ENCODE data around the gene EBP.
A peak's percentile ranks its signal among the peaks of the same experiment; 100 is the strongest.

Gene EBP

DNA sequence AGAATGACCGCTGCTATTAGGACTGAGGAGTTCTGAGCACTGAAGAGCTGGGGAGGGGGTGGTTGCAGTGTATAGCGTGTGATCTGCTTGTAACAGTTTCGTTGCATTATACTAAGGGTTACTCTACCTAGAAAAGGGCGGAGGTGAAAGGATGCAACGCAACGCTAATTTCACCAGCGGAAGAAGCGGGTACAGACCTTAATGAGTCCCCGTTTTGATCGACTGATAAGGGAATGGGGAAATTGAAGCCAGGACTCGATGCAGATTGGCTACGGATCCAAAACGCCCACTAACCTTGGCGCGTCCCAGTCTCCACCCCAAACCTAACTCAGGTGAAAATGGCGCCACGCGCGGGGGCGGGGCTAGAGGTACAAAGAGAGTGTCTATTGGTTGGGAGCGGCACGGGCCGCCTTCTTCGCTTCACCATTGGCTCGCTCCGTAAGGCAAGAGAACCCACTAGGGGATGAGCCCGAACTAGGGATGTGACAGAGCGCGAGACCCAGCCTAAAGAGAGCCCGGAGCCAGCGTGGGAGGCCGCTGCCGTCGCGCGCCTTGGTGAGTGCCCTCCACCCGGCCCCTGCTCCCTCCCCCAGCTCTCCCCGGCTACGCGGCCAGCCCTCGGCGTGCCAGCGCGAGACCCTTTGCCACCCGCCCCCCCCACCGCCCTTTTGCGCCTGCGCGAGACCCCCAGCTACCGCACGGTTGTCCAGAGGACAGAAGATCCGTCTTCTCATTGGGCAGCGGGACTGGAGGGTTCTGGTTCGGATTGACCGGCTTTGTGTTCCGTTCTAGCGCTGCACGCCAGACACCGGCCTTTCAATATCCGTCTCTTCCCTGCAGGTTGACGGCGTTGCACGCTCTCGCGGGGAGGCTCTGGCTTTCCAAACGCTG lies at the start of gene EBP:
EBP (plus strand) TSS at position 456 of the 891 bp plus-strand sequence. CDS start 1,964 bp downstream, outside the sequence.
- H3K9ac ChIP-seq (ENCODE audit: insufficient read length, low read depth): peak within 1 kb of the TSS; percentile 95
- no peak for TF ChIP-seq ZNF274 (IDR thresholded peaks at IDR 0.05; ENCODE audit: low read depth, low read length)
- TF ChIP-seq YY1 (IDR thresholded peaks at IDR 0.05; ENCODE audit: insufficient read depth, insufficient read length): peak; percentile 18
- no peaks in the 10 kb centered on the region for H3K9me3 ChIP-seq (ENCODE audit: insufficient read depth, low read length)
- peaks cover 26% of the 10 kb centered on the region for H3K36me3 ChIP-seq (ENCODE audit: insufficient read depth, insufficient read length, low read length)
- peak; percentile 86 for DNase-seq (ENCODE audit: low read depth, low spot score)
- no peaks in the 10 kb centered on the region for H3K27me3 ChIP-seq (ENCODE audit: insufficient read depth, insufficient read length)
- H3K4me1 ChIP-seq (ENCODE audit: insufficient read depth, insufficient read length): peaks cover 4% of the 10 kb centered on the region
- H3K4me3 ChIP-seq (ENCODE audit: insufficient read length, low read depth): peak within 1 kb of the TSS; percentile 89

DNA sequence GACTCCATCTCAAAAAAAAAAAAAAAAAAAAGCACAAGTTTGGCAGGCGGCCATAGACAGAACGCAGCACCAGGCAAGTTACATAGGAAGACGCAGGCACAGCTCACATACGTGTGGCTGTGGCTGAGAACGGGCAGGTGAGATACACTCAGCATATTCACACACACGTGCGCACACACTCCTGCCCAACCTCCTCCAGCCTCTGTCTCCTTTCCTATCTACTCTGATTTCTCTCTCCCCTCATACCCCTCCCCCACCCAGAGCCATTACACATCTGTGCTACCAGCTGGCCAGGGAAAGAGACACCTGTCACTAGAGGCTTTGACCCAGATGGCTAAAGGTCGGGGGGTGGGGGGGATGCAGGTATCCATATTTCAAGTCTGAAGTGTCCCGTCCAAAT lies 49.4 kb upstream of the EBP start:
- peaks cover 20% of the 10 kb centered on the region for H3K4me1 ChIP-seq (ENCODE audit: insufficient read depth, insufficient read length)
- peaks cover 4% of the 10 kb centered on the region for H3K36me3 ChIP-seq (ENCODE audit: insufficient read depth, insufficient read length, low read length)
- H3K9me3 ChIP-seq (ENCODE audit: insufficient read depth, low read length): no peaks in the 10 kb centered on the region
- H3K4me3 ChIP-seq (ENCODE audit: insufficient read length, low read depth): no peak overlapping the region
- TF ChIP-seq ZNF274 (IDR thresholded peaks at IDR 0.05; ENCODE audit: low read depth, low read length) (no peak), YY1 (IDR thresholded peaks at IDR 0.05; ENCODE audit: insufficient read depth, insufficient read length) (no peak), SUZ12 (IDR thresholded peaks at IDR 0.05; ENCODE audit: extremely low read depth, insufficient read depth, insufficient read length) (no peak)
- H3K27me3 ChIP-seq (ENCODE audit: insufficient read depth, insufficient read length): no peaks in the 10 kb centered on the region
- DNase-seq (ENCODE audit: low read depth, low spot score): no peak
- H3K9ac ChIP-seq (ENCODE audit: insufficient read length, low read depth): no peak overlapping the region

DNA sequence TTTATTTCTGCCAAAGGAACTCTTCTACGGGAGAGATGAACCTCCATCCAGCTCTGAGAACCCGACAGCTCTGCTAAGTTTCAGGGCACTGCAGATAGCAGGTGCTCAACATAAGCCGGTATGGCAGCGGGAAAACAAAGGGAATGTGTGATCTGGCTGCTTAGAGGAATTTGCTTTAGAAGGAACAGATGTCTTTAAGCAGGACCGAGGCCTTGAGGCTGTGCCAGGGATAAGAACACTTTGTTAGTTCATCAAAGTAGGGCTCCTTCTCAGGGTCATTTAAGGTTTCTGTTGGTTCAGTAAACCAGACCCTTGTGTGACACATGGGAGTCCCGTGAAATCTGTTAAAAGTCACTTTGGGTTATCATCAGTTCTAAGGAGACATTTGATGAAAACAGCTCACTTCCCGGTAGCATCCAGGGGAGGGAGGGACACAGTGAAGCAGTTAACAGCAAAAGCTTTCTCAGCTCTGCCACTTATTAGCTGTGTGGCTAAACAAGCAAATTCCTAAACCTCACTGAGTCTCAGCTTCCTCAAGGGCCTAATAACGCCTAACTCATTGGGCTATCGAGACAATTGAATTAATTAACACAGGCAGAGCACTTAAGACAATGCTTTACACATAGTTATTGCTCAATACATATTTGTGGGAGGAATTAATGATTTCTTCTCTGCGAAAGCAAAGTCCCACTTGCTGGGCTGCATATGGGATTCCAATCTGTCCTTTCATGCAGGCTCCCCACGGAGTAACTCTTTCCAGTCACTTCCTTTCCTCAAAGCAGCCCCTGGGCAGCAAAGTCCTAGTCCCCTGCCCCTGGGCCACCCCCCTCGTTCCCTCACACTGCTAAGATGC lies 48.5 kb upstream of the EBP start:
- H3K4me3 ChIP-seq (ENCODE audit: insufficient read length, low read depth): no peak overlapping the region

DNA sequence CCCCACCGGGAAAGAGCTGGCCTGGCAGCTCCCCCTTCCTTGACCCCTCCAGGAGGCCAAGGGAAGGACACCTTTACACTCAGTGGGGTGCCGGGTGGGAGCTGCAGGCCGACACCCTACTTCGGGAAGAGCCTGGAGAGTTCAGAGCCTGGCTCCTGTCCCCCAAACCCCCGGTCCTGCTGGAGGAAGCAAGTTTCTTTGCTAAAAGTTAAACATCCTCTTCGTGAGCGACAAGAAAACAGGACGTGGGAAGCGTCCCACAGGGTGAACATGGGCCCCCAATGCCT lies 48.0 kb upstream of the EBP start:
- H3K9ac ChIP-seq (ENCODE audit: insufficient read length, low read depth): peak overlapping the region; percentile 63

More for the DNA sequence above, 48.5 kb upstream of the EBP start:
- no peaks in the 10 kb centered on the region for H3K9me3 ChIP-seq (ENCODE audit: insufficient read depth, low read length)
- no peak for DNase-seq (ENCODE audit: low read depth, low spot score)
- H3K9ac ChIP-seq (ENCODE audit: insufficient read length, low read depth): peak overlapping the region; percentile 63
- TF ChIP-seq SUZ12 (IDR thresholded peaks at IDR 0.05; ENCODE audit: extremely low read depth, insufficient read depth, insufficient read length) (no peak), YY1 (IDR thresholded peaks at IDR 0.05; ENCODE audit: insufficient read depth, insufficient read length) (no peak), ZNF274 (IDR thresholded peaks at IDR 0.05; ENCODE audit: low read depth, low read length) (no peak)
- H3K36me3 ChIP-seq (ENCODE audit: insufficient read depth, insufficient read length, low read length): peaks cover 6% of the 10 kb centered on the region
- peaks cover 15% of the 10 kb centered on the region for H3K4me1 ChIP-seq (ENCODE audit: insufficient read depth, insufficient read length)
- H3K27me3 ChIP-seq (ENCODE audit: insufficient read depth, insufficient read length): no peaks in the 10 kb centered on the region

DNA sequence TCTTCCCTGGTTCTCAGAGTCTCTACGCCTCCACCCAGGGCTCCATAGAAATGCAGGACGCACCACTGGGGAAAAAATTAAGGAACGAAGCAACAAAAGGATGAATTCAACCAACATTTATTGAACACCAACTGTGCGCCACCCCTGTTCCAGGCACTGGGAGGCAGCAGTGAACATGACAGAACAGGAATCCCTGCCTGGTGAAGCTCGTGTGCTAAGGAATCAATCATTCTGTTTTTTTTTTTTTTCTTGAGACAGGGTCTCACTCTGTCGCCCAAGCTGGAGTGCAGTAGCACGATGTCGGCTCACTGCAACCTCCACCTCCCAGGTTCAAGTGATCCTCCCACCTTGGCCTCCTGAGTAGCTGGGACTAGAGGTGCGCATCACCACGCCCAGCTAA lies 47.5 kb upstream of the EBP start:
- peaks cover 17% of the 10 kb centered on the region for H3K36me3 ChIP-seq (ENCODE audit: insufficient read depth, insufficient read length, low read length)
- peaks cover 15% of the 10 kb centered on the region for H3K4me1 ChIP-seq (ENCODE audit: insufficient read depth, insufficient read length)
- H3K9ac ChIP-seq (ENCODE audit: insufficient read length, low read depth): peak overlapping the region; percentile 63
- TF ChIP-seq ZNF274 (IDR thresholded peaks at IDR 0.05; ENCODE audit: low read depth, low read length): no peak
- TF ChIP-seq YY1 (IDR thresholded peaks at IDR 0.05; ENCODE audit: insufficient read depth, insufficient read length): no peak
- no peak for TF ChIP-seq SUZ12 (IDR thresholded peaks at IDR 0.05; ENCODE audit: extremely low read depth, insufficient read depth, insufficient read length)
- H3K9me3 ChIP-seq (ENCODE audit: insufficient read depth, low read length): no peaks in the 10 kb centered on the region
- H3K4me3 ChIP-seq (ENCODE audit: insufficient read length, low read depth): no peak overlapping the region
- no peak for DNase-seq (ENCODE audit: low read depth, low spot score)
- H3K27me3 ChIP-seq (ENCODE audit: insufficient read depth, insufficient read length): no peaks in the 10 kb centered on the region

More for the DNA sequence above, 48.0 kb upstream of the EBP start:
- Histone ChIP-seq H3K36me3 (ENCODE audit: insufficient read depth, insufficient read length, low read length) (peaks cover 12% of the 10 kb centered on the region), H3K9me3 (ENCODE audit: insufficient read depth, low read length) (no peaks in the 10 kb centered on the region), H3K27me3 (ENCODE audit: insufficient read depth, insufficient read length) (no peaks in the 10 kb centered on the region), H3K4me1 (ENCODE audit: insufficient read depth, insufficient read length) (peaks cover 15% of the 10 kb centered on the region), H3K4me3 (ENCODE audit: insufficient read length, low read depth) (no peak overlapping the region)
- TF ChIP-seq YY1 (IDR thresholded peaks at IDR 0.05; ENCODE audit: insufficient read depth, insufficient read length): no peak
- no peak for DNase-seq (ENCODE audit: low read depth, low spot score)

DNA sequence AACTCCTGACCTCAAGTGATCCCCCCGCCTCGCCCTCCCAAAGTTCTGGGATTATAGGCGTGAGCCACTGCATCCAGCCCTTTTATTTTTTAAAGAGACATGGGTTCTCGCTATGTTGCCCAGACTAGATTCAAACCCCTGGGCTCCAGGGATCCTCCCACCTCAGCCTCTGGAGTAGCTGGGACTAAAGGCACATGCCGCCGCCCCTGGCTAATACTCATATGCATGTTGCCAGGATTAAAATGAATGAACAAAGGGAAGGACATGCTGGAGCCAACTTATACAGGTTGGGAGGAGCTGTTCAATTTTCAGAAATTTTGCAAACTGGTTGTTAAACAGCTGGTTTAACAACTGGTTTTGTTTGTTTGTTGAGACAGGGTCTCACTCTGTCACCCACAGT lies 47.0 kb upstream of the EBP start:
- peak overlapping the region; percentile 42 for H3K9ac ChIP-seq (ENCODE audit: insufficient read length, low read depth)
- DNase-seq (ENCODE audit: low read depth, low spot score): no peak
- no peak overlapping the region for H3K4me3 ChIP-seq (ENCODE audit: insufficient read length, low read depth)
- H3K9me3 ChIP-seq (ENCODE audit: insufficient read depth, low read length): no peaks in the 10 kb centered on the region
- H3K4me1 ChIP-seq (ENCODE audit: insufficient read depth, insufficient read length): peaks cover 15% of the 10 kb centered on the region
- H3K27me3 ChIP-seq (ENCODE audit: insufficient read depth, insufficient read length): no peaks in the 10 kb centered on the region
- TF ChIP-seq YY1 (IDR thresholded peaks at IDR 0.05; ENCODE audit: insufficient read depth, insufficient read length) (no peak), ZNF274 (IDR thresholded peaks at IDR 0.05; ENCODE audit: low read depth, low read length) (no peak), SUZ12 (IDR thresholded peaks at IDR 0.05; ENCODE audit: extremely low read depth, insufficient read depth, insufficient read length) (no peak)
- peaks cover 21% of the 10 kb centered on the region for H3K36me3 ChIP-seq (ENCODE audit: insufficient read depth, insufficient read length, low read length)

DNA sequence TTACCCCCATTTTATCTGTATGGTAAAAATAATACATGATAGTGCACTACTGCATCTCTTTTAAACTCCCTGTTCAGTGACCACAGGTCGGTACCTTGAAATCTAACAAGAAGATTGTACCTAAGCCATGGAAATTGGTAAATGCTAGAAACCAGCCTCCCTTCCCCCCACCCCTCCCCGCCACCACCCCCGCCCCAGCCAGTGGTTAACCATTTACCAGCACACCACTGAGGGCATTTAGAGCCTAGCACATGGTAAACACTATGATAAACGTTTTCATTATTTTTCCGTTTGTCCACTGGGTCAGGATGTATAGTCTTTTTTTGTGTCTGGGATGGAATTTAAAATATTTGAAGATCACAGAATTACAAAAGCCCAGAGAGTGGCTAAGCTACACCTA lies 46.3 kb upstream of the EBP start:
- Histone ChIP-seq H3K9me3 (ENCODE audit: insufficient read depth, low read length) (no peaks in the 10 kb centered on the region), H3K4me1 (ENCODE audit: insufficient read depth, insufficient read length) (peaks cover 10% of the 10 kb centered on the region), H3K36me3 (ENCODE audit: insufficient read depth, insufficient read length, low read length) (peaks cover 26% of the 10 kb centered on the region), H3K4me3 (ENCODE audit: insufficient read length, low read depth) (peak overlapping the region; percentile 93), H3K9ac (ENCODE audit: insufficient read length, low read depth) (peak overlapping the region; percentile 93), H3K27me3 (ENCODE audit: insufficient read depth, insufficient read length) (no peaks in the 10 kb centered on the region)
- TF ChIP-seq ZNF274 (IDR thresholded peaks at IDR 0.05; ENCODE audit: low read depth, low read length) (no peak), SUZ12 (IDR thresholded peaks at IDR 0.05; ENCODE audit: extremely low read depth, insufficient read depth, insufficient read length) (no peak), YY1 (IDR thresholded peaks at IDR 0.05; ENCODE audit: insufficient read depth, insufficient read length) (no peak)
- DNase-seq (ENCODE audit: low read depth, low spot score): no peak

Measured in NT2/D1 (cell line).